HepG2 (cell line): ENCODE data around the gene GAL3ST3. TPM values are rescaled to one million over a fixed set of nuclear protein-coding genes. Genes with fewer than 3 reads are reported as not detected.

Experiments used
- MAZ ChIP-seq, 2 experiments: sonication (generic) in 1 of 2; formaldehyde crosslinking in 1 of 2; IDR thresholded peaks; 2 replicates each; pipeline versions ENCODE4 v1.5.0 to v1.6.1; 2012 to 2020; ENCODE audit warnings: low read depth in 2 of 2, mild to moderate bottlenecking in 2 of 2, borderline replicate concordance in 1 of 2, improper control_type of control experiment in 1 of 2, low read length in 1 of 2, missing genetic modification reagents in 1 of 2, moderate library complexity in 1 of 2
- NFAT5 ChIP-seq: sonication (generic); formaldehyde crosslinking; IDR thresholded peaks from 2 replicates; pipeline ENCODE4 v1.4.0; 2020; ENCODE audit warnings: missing genetic modification reagents
- SKI ChIP-seq: fragments of 450-650 bp; IDR thresholded peaks from one replicate; pipeline ENCODE4 v1.6.1; 2018; ENCODE audit warnings: mild to moderate bottlenecking; ENCODE audit not compliant: partially characterized antibody
- TFAP4 ChIP-seq: sonication (generic); IDR thresholded peaks from 2 replicates; pipeline ENCODE4 v1.6.1; 2016; ENCODE audit warnings: low read depth, borderline replicate concordance
- ZKSCAN5 ChIP-seq: sonication (generic); formaldehyde crosslinking; IDR thresholded peaks from 2 replicates; pipeline ENCODE4 v1.5.1; 2020; ENCODE audit warnings: mild to moderate bottlenecking, missing genetic modification reagents
- ZNF318 ChIP-seq: sonication (generic); formaldehyde crosslinking; IDR thresholded peaks from 2 replicates; pipeline ENCODE4 v1.4.0; 2020; ENCODE audit warnings: mild to moderate bottlenecking, missing genetic modification reagents
- polyA plus RNA-seq, 8 experiments: library from polyadenylated mRNA; depleted of rRNA in 3 of 8; stranded (reverse) in 7 of 8; unstranded in 1 of 8; fragments of >200 nt; fragmentation: Illumina TruSeq in 4 of 8; extraction: Trizol in 4 of 8; gene quantifications; 2 replicates each; pipeline versions ENCODE4 v1.2.1 to v1.2.3, GENCODE V29; 2011 to 2016; ENCODE audit warnings: low read depth in 4 of 8, missing spikeins in 1 of 8, mixed read lengths in 1 of 8; ENCODE audit not compliant: insufficient read depth in 1 of 8
- total RNA-seq, 5 experiments: library from RNA; depleted of rRNA; stranded (reverse); fragments of >200 nt; fragmentation: Illumina TruSeq; extraction: Trizol; gene quantifications; 2 replicates each; pipeline ENCODE4 v1.2.3, GENCODE V29; 2016; ENCODE audit warnings: low read depth in 1 of 5
- TF ChIP-seq, protein P1 (sequence below): sonication (generic); formaldehyde crosslinking; IDR thresholded peaks from 2 replicates; pipeline ENCODE4 v1.4.0; 2020; ENCODE audit warnings: missing genetic modification reagents
- TF ChIP-seq, protein P2 (sequence below): sonication (generic); formaldehyde crosslinking; IDR thresholded peaks from 2 replicates; pipeline ENCODE4 v1.5.0; 2020; ENCODE audit warnings: mild to moderate bottlenecking, missing genetic modification reagents

GAL3ST3 gene
- total and polyA plus RNA-seq, 2 of the 13 experiments (the other 11 are each of a cell fraction or from before 2014, with no cell fraction given) = not detected

GRCh38 chr11:66069715-66070603 is 21.0 kb upstream of the GAL3ST3 start, which contains the start of gene PACS1 (continued):
- TF ChIP-seq, protein P1, sequence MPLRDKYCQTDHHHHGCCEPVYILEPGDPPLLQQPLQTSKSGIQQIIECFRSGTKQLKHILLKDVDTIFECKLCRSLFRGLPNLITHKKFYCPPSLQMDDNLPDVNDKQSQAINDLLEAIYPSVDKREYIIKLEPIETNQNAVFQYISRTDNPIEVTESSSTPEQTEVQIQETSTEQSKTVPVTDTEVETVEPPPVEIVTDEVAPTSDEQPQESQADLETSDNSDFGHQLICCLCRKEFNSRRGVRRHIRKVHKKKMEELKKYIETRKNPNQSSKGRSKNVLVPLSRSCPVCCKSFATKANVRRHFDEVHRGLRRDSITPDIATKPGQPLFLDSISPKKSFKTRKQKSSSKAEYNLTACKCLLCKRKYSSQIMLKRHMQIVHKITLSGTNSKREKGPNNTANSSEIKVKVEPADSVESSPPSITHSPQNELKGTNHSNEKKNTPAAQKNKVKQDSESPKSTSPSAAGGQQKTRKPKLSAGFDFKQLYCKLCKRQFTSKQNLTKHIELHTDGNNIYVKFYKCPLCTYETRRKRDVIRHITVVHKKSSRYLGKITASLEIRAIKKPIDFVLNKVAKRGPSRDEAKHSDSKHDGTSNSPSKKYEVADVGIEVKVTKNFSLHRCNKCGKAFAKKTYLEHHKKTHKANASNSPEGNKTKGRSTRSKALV (CRISPR knock-in tag) = no peak
- TF ChIP-seq MAZ (IDR thresholded peaks at IDR 0.05; ENCODE audit: borderline replicate concordance, low read depth, low read length) (0 out of 2 replicates have a peak, but pooled peaks have one; percentile 3), MAZ (CRISPR knock-in tag; IDR thresholded peaks at IDR 0.05; ENCODE audit: low read depth) (no peak), SKI (no peak), TFAP4 (no peak), ZNF318 (CRISPR knock-in tag) (no peak), ZKSCAN5 (CRISPR knock-in tag) (no peak), NFAT5 (no peak)
- TF ChIP-seq, protein P2, sequence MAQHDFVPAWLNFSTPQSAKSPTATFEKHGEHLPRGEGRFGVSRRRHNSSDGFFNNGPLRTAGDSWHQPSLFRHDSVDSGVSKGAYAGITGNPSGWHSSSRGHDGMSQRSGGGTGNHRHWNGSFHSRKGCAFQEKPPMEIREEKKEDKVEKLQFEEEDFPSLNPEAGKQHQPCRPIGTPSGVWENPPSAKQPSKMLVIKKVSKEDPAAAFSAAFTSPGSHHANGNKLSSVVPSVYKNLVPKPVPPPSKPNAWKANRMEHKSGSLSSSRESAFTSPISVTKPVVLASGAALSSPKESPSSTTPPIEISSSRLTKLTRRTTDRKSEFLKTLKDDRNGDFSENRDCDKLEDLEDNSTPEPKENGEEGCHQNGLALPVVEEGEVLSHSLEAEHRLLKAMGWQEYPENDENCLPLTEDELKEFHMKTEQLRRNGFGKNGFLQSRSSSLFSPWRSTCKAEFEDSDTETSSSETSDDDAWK (CRISPR knock-in tag) = no peak
